ENCODE results near the gene MYO1E.

The MYO1E gene

GRCh38 chr15:59094077-59094476 is 278.6 kb downstream of the MYO1E start:
- DNase-seq, result no peak

DNA sequence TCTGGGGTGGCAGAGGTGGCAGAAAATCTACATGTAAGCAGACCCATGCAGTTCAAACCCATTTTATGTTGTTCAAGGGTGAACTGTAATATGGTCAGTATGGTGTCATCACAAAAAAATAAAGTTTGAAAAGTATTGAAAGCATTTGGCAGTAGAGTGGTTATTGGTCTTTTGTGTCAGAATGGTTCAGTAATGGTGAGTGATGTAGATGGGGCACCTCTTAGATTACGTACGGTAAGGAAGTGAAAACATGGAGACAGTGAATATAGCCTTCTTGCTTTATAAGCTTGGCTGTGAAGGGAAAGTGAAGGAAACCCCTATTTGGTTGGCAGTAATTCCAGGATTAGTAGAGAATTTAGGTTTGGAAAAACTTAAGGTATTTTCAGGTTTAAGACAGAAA is 284.9 kb downstream of the MYO1E start:
- no peak for DNase-seq
